NCI-H2107 treated with DMSO at 0.1 percent for 48 hours (cell line): ENCODE measurements around the gene EIF4E3.

ENCODE experiments used
- DNase-seq: peaks from one replicate; lab custom pipeline; 2025; ENCODE audit not compliant: unreplicated experiment; lab: John Stamatoyannopoulos, UW

EIF4E3 gene

GRCh38 chr3:71725271-71725991 lies at the start of gene EIF4E3:
TSS of gene EIF4E3 (minus strand) at chr3:71725402. CDS start at chr3:71725367, 35 bp downstream.
- DNase-seq = no peak

- DNase-seq = no peak
These were observed 46.7 kb upstream of the EIF4E3 start for GRCh38 chr3:71771884-71772283.

- no peak for DNase-seq
These were observed 45.9 kb upstream of the EIF4E3 start for GRCh38 chr3:71771126-71771525.

- no peak for DNase-seq
These were observed 38.2 kb upstream of the EIF4E3 start for GRCh38 chr3:71763426-71763825.

GRCh38 chr3:71760140-71760539 lies 34.9 kb upstream of the EIF4E3 start:
- no peak for DNase-seq

- no peak for DNase-seq
These were observed 34.2 kb upstream of the EIF4E3 start for GRCh38 chr3:71759401-71759800.

- DNase-seq = no peak
These were observed 32.9 kb upstream of the EIF4E3 start for GRCh38 chr3:71758091-71758490.

GRCh38 chr3:71754610-71755253 lies 29.5 kb upstream of the EIF4E3 start:
- no peak for DNase-seq

GRCh38 chr3:71753701-71754609 lies 28.8 kb upstream of the EIF4E3 start, which contains the start of gene GPR27:
TSS of gene GPR27 (plus strand) at chr3:71753855. CDS start at chr3:71754050, 195 bp downstream.
- no peak for DNase-seq

GRCh38 chr3:71752831-71753700 lies 27.9 kb upstream of the EIF4E3 start:
- DNase-seq = no peak

- DNase-seq = no peak
These were observed 26.4 kb upstream of the EIF4E3 start for GRCh38 chr3:71751602-71752001.

- DNase-seq = no peak
These were observed 19.5 kb upstream of the EIF4E3 start for GRCh38 chr3:71744738-71745137.

GRCh38 chr3:71742621-71743020 lies 17.4 kb upstream of the EIF4E3 start:
- no peak for DNase-seq

GRCh38 chr3:71734881-71735280 lies 9.7 kb upstream of the EIF4E3 start:
- DNase-seq = no peak

- no peak for DNase-seq
These were observed 8.1 kb upstream of the EIF4E3 start for GRCh38 chr3:71733319-71733718.

GRCh38 chr3:71732637-71733036 lies 7.4 kb upstream of the EIF4E3 start:
- DNase-seq = no peak

- no peak for DNase-seq
These were observed 3.6 kb upstream of the EIF4E3 start for GRCh38 chr3:71728632-71729342.

GRCh38 chr3:71726146-71726545 lies 944 bp upstream of the EIF4E3 start:
- DNase-seq = no peak

- no peak for DNase-seq
These were observed 475 bp downstream of the EIF4E3 start for GRCh38 chr3:71724584-71725270.

GRCh38 chr3:71724171-71724453 lies 1.1 kb downstream of the EIF4E3 start:
- no peak for DNase-seq
